Hippocampal formation (tissue), 2 donors: ENCODE measurements around the gene FAM43A.

Experiments
- DNase-seq, 2 donors: peaks; one replicate each; lab custom pipeline; 2025; lab: John Stamatoyannopoulos, UW

Gene FAM43A

DNA sequence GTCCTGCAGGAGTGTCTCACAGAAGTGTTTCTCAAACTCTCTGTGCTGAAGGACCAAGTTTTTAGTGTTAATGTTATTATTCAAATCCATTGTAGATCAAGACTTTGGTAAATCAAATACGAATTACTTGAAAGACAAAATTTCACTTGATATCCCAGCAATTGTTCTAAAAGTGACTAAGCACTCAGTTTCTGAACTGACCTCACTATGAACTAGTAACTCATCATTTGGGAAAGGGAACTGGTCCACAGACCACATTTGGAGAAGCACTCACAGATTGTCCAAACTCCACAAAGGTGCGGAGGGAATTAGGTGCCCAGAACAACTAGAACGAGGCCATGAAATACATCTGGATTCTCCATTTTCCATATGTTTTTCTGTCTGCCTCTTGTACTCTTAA, 25.6 kb downstream of the FAM43A start:
- no peak for DNase-seq

DNA sequence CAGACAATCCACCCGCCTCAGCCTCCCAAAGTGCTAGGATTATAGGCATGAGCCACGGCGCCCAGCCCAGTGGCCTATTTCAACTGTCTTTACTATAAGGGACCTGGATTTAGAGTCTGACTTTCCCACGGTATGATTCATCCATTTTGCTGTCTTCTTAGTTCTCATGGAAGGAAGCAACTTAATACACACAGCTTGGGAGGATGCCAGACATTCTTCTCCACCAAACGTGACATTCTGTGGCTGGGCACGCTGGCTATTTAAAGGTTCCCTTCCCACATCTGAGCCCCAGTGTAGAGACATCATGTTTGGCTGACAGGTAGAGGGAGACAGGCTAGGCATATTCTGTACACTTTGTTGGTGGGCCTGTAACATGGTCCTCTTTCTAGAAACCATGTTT, 26.2 kb downstream of the FAM43A start:
- DNase-seq, result no peak

DNA sequence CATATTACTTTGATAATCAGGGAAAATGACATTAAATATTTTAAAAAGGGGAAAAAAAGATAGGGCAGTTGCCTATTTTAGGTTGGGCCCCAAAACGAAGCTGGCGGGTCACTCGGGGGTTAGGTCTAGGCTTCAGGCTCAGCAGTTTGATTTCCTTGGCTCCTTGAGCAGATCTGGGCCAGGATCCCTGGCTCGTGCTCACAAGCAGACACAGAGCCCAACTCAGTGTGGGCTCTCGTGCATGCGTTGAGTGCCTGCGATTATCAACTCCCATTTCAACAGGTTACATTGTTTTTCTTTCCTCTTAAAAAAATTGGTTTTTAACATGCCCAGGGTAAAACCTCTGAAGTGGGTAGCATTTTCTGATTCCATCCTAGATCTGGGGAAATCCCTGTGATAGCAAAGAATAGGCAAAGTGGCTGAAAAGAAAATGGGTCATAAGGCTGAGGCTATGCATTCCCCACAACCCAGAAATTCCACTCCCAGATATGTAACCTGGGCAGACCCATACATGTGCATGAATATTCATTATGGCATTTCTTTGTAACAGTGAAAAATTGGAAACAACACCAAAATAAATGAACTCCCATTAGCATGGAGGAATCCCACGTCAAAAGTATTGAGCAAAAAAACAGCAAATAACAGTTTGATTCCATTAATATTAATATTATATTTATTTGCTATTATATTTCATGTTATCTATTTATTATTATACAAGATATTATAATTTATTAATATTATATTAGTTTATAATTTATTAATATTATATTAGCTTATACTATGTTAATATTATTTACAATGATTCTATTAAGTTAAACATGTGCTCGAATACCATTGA, 27.8 kb downstream of the FAM43A start:
- DNase-seq, result no peak

DNA sequence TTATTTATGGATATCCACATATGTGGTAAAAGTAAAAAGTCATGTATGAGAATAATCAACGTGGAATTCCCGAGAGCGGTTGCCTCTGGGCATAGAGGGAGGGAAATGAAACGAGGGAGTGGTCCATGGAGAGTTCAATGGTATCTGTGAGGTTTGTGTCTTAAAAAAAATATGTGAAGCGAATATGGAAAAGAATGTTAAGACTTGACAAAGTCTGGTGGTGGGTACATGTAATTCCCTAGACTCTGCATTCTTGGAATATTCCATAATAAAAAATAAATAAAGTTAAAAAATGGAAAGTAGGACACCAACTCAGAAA, 28.4 kb downstream of the FAM43A start:
- DNase-seq, result no peak

DNA sequence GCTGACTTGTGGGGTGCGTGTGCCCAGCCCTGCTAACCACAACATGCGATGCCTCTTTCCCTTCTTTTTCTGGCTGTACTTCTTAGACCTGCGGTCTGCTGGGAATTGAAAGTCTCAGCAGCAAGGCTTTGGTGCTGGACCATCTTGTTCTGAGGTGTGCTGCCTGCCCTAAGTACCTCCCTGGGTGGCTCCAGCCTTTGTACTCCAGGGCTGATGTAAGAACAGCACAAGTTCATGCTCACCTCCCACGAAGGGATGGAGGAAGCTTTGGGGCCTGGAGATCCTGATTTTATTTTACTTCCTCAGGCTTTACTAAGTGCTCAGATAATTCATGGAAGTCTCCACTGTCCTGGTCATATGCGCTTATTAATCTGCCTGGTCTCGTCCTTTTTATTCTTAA, 28.9 kb downstream of the FAM43A start:
- no peak for DNase-seq

DNA sequence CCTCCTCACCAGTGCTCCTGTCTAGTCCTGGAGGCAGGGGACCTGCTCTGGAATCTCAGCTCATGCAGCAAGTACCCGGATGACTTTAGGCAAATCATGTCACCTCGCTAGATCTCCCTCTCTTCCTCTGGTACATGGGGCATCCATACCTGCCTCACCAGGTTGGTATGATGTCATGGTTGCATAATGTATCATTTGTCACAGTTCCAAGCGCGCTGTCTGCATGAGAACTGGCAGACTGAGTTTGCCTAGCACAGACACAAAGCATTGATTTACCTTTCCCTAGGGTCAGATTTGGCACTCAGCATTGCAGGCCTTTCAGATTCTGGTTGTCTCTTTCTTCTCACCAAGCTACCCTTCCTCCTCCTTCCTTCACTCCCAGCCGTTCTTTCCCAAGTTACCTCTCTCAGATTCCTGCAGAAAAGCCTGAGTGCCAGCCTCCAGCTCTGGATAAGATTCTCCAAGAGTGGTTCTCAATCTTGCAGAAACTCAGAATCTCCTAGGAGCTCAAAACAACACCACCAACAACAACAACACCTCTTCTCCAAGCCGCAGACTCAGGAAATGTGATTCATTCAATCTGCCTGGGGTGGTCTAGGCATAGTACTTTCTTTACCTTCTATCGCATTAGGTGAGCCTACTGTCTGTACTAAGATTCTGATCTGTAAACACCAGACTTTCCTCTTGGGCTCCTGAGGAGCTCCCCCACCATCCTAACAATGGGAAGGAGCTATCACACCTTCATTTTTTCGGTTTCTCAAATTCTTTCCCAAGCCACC, 29.5 kb downstream of the FAM43A start:
- DNase-seq, result no peak

DNA sequence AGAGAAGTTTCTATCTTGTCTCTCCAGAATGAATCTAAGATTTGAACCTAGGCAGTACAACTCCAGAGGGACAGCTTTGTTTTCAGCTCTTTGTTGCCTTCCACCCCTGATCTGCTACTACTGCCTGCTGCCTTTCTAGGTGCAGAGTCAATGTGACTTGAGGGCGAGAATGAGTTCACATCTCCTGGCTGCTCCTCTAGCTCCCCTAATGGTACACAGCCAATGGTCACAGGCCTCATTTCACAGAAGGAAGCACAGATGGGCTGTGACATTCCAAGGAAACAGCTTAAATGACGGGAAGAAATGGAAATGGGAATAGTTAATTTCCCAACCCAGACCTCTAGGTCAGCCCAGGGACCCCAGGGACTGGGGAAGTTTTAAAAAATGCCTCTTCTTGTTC, 32.4 kb downstream of the FAM43A start:
- no peak for DNase-seq

DNA sequence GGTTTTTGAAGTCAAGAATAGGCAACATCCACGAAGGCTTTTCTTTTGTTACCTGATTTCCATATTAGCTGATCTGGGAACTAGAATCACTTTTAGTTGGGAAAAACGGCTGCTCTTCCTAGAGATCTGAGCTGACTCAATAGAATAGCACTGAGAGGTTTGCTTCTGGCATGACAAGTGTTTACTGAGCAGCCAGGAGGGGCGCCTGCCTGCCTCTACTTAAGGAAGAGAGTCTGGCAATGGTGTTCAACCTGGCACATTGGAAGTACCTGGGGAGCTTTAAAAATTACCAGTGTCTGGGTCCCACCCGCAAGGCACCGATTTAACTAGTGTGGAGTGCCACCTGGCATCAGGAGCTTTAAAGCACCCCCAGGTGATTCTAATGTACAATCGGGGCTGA, 34.4 kb downstream of the FAM43A start:
- DNase-seq, result no peak

DNA sequence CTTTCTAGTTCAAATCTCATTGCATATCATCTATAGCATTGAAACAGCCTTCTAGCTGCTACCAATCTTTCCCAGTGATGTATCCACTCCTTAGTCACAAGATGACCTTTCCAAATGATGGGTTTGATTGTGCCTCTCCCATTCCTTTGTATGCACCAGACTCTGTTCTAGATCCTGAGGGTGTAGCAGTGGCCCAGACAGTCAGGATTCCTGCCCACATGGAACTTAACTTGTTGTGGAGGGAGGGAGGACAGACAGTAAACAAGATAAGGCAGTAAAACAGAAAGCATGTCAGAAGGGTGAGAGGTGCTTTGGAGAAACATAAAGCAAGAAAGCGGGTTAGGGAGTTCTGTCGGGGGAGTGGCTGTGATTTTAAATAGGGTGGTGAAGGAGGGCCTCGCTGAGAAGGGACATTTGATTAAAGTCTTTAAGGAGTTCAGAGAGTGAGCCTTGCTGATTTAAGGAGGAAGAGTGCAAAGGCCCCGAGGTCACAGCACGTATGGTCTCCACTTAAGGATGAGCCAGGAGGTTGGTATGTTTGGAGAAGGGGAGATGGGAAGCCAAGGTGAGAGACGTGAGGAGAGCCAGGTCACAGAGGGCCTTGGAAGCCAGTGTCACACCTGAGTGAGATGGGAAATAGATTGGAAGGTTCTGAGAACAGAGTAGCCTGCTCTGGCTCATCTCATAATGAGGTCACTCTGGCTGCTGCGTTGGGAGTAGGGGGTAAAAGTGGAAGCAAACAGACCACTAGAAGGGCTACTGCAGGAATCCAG, 38.3 kb downstream of the FAM43A start:
- no peak for DNase-seq

DNA sequence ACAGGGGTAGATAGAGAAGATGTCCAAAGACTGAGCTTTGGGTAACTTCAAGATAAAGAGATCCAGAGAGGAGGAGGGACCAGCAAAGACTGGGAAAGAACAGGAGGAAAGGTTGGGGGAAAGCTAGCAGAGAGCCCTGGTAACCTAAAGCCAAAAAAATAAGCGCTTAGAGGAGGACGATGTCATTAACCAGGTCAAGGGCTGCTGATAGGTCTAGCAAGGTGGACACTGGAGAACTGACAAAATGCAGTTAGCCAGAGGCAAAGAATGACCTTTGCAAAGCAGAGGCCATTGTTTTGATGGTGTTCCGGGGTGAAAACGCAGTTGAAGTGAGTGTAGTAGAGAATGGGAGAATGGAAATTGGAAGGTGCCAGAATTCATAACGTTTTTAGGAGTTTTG, 39.7 kb downstream of the FAM43A start:
- no peak for DNase-seq

DNA sequence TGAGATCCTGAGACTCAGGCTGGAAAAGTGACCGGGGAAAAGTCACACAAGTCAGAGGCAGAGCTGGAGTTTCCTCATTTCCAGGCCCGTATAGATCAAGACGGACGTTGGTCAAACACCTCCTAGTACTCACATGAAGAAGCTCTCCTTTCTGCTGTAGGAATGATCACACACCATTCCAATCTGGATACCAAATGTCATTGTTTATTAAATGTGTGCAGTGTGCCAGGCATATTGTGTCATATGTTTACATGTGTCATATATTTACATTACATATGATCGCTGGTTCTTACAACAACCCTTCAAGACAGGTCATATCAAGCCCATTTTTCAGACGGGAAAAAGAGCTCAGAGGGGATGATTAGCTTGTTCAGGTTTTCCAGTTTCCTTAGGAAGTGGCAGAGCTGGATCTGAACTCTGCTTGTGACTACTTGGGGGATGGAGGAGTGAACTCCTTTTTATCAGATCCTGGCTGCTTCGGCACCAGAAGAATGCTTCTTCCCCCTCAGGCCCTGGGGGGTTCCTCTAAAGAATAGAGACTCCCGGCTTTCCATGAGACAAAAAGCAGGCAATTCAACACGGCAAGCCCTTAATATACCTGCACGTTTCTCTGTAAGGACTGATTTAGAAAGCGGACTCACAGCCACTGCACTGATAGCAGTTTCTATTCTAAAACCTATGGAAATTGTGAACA, 41.9 kb downstream of the FAM43A start:
- DNase-seq, result no peak

DNA sequence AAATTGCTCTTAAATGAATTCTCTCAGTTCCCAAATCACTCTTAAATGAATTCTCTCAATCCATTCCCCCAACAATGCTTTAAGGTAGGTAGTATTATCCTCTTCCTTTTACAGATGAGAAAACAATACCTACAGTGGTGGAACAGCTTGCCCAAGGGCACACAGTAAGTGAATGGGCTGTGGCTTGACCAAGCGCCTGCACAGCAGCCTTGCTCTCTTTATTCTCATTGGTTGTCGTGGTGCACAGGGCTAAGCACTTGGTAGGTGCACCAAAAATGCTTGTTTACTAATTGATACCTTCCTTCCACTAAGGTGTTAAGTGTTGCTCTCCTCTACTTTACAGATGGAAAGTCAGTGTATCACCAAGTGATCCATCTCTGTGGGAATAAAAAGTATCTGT, 43.3 kb downstream of the FAM43A start:
- no peak for DNase-seq

DNA sequence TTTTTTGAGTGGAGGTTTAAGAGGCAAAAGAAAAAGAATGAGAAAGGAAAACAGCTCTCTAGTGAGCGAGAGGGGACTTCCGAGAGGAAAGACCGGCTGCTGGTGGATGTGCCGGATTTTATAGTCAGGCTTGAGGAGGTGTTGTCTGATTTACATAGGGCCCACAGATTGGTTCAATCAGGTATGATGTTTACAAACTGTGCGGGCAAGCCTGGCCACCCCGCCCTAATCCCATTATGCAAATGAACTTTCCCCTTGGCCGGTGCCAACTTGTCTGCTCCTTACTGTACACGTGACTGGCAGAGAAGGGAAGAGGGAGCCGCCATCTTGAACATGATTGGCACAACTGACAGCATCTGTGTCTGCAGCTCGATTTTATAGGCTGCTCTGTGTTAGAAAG, 44.7 kb downstream of the FAM43A start:
- DNase-seq, result no peak

DNA sequence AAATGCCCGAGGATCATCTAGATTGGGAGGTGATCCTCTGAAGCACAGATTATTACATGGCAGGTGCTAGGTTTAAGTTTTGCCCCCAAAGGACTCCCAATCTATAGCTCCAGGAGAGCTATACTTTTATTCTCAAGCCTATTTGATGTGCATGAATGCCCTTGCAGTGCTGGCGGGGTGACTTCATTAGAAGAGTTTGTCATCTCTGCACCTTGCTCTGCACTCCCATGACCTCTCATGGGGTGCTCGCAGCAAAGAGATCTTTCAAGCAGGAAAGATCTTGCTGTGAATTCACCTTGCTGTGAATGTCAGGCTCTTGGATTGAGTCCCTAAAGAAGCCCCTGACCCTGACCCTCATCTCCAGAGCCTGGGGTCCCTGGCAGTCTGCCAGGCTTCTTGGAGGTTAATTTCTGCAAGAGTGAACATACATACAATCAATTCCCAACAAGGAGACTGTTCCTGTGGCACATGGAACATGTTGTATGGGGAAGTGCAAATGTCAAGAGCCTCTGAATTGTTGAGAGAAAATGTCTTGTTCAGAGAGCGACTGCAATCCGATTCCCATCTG, 45.9 kb downstream of the FAM43A start:
- no peak for DNase-seq

DNA sequence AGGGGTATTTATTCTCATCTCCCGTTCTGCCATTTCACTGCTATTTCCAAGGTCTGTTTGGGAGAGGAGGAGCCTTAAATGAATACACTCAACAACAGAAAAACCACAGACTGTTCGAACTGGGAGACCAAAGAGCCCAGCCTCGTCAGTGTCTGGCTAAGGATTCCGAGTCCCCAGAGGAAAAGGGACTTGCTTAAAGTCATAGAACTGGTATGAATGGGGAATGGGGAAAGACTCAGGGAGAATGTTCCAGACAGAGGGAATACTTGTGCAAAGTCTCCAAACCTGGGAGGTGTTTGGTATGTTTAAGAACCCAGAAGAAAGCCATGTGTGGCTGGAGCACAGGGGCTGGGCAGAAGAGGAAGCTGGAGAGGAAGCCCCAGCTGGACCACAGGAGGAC, 46.9 kb downstream of the FAM43A start:
- no peak for DNase-seq

DNA sequence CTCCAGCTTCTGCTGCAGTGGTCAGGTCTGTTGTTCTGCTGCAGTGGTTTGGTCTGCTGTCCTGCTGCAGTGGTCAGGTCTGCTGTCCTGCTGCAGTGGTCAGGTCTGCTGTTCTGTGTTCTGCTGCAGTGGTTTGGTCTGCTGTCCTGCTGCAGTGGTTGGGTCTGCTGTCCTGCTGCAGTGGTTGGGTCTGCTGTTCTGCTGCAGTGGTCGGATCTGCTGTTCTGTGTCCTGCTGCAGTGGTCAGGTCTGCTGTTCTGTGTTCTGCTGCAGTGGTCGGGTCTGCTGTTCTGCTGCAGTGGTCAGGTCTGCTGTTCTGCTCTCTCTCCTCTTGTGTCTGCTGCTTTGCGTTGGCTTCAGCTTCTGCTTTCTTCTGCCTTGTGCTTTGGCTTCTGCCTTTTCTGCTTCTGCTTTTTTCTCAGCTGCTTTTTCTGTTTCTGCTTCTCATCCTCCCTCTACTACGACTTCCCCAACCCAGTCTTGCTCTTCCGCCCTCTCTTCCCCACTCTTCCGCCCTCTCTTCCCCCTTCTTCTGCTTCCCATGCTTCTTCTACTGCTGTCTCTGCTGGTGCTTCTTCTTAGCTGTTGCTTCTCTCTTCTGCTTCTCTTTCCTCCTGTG, 50.7 kb downstream of the FAM43A start:
- DNase-seq, result no peak

DNA sequence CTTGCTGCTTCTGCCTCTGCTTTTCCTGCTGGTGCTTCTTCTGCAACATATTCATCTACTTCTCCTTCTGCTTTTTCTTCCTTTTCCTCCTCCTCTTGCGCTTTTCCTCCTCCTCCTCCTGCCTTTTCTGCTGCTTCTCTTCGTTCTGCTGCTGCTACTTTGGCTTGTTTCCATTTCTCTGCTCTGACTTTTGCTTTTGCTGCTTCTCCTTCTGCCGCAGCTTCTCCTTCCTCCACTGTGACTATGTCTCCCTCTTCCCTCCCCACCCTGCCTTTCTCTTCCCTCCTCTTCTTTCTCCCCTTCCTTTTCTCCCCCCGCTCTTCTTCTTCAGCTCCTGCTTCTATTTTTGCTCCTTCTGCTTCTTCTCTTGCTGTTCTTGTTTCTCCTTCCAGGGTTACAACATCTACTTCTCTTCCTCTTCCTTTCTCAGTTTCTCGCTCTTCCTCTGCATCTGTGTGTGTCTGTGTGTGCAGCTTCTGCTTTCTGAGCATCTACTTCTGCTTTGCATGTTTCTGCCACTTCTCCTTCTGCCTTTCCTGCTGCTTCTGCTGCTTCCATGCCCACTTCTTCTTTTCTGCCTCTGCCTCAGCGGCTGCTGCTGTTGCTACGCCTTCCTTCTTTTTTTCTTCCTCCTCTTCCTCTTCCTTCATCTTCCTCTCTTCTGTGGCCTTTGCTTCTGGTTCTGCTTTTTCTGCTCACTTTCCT, 51.4 kb downstream of the FAM43A start:
- no peak for DNase-seq
